HCT116 (cell line): ENCODE results near the gene GMDS. TPM values are rescaled to one million over a fixed set of nuclear protein-coding genes. Genes with fewer than 3 reads are reported as not detected.

Experiments used
- ATAC-seq: fragments of 200-7000 bp; cut with Tn5 transposase; 2 replicates; pipeline ENCODE4 v1.9.1; 2020; ENCODE audit warnings: mild to moderate bottlenecking, moderate library complexity
- BruUV-seq: library from RNA; stranded (reverse); fragments of 400-500 nt; replicated peaks from 2 replicates; lab custom pipeline; 2021; lab: Mats Ljungman, UMichigan
- CTCF ChIA-PET: fragments of 300-600 bp; sonication (Branson Sonifier 250); formaldehyde crosslinking; loops from one replicate; lab custom pipeline; 2021; ENCODE audit warnings: antibody characterized with exemption; lab: Charles Lee
- POLR2A ChIA-PET: fragments of 300-600, 350-600 bp; sonication (Branson Sonifier 250); formaldehyde crosslinking; loops from one replicate; lab custom pipeline; 2021; ENCODE audit warnings: antibody characterized with exemption; lab: Charles Lee
- RAD21 ChIA-PET, 2 experiments: fragments of 300-600 bp; sonication (Branson Sonifier 250); formaldehyde crosslinking; loops; one replicate each; lab custom pipeline; 2023; ENCODE audit warnings: low total read pairs in 2 of 2; ENCODE audit not compliant: uncharacterized antibody in 2 of 2, unreplicated experiment in 2 of 2, low non-redundant PET in 1 of 2; lab: Charles Lee
- DNase-seq: peaks from one replicate; pipeline ENCODE4 v3.0.0-alpha.2; 2010; ENCODE audit warnings: low read depth, low spot score
- H2AFZ ChIP-seq: fragments of 200-600 bp; shearing (Covaris generic), sonication (generic); 2 replicates; pipeline ENCODE4 v1.6.1; 2017; ENCODE audit warnings: low read depth, mixed run types, mixed read lengths, antibody characterized with exemption, low read length; ENCODE audit not compliant: poor library complexity, severe bottlenecking
- H3K27ac ChIP-seq: 2 replicates; pipeline ENCODE4 v1.5.1; 2012; ENCODE audit warnings: low read depth, low read length
- H3K27me3 ChIP-seq: fragments of 200-600 bp; sonication (generic); 2 replicates; pipeline ENCODE4 v1.6.1; 2016; ENCODE audit warnings: mixed run types, low read length, mixed read lengths; ENCODE audit not compliant: insufficient read depth
- H3K36me3 ChIP-seq, 2 experiments: fragments of 200-500 bp in 1 of 2; fragments of 200-600 bp in 1 of 2; sonication (Bioruptor generic) in 1 of 2; sonication (generic) in 1 of 2; 2 replicates each; pipeline versions ENCODE4 v1.5.1 to v1.6.1; 2014 to 2016; ENCODE audit warnings: low read length in 2 of 2, inconsistent platforms in 1 of 2, mixed read lengths in 1 of 2, mixed run types in 1 of 2; ENCODE audit not compliant: insufficient read depth in 2 of 2, control insufficient read depth in 1 of 2
- H3K4me1 ChIP-seq, 2 experiments: fragments of 200-600 bp in 1 of 2; sonication (generic) in 1 of 2; 2 replicates each; pipeline versions ENCODE4 v1.5.1 to v1.6.1; 2012 to 2017; ENCODE audit warnings: low read length in 2 of 2, inconsistent platforms in 1 of 2, mild to moderate bottlenecking in 1 of 2, mixed read lengths in 1 of 2, mixed run types in 1 of 2, moderate library complexity in 1 of 2; ENCODE audit not compliant: insufficient read depth in 2 of 2, control insufficient read depth in 1 of 2
- H3K4me2 ChIP-seq: fragments of 200-600 bp; sonication (generic); 2 replicates; pipeline ENCODE4 v1.6.1; 2017; ENCODE audit warnings: mixed run types, low read length, mixed read lengths
- H3K4me3 ChIP-seq, 2 experiments: fragments of 200-600 bp in 1 of 2; sonication (generic) in 1 of 2; replicated peaks in 1 of 2; 2 replicates each; pipeline ENCODE4 v1.5.1; 2011 to 2016; ENCODE audit warnings: low read length in 2 of 2, control low read depth in 1 of 2, low read depth in 1 of 2, mild to moderate bottlenecking in 1 of 2, mixed read lengths in 1 of 2, mixed run types in 1 of 2
- H3K79me2 ChIP-seq: fragments of 200-600 bp; sonication (generic); 2 replicates; pipeline ENCODE4 v1.6.1; 2017; ENCODE audit warnings: mild to moderate bottlenecking, mixed run types, low read length, moderate library complexity, mixed read lengths; ENCODE audit not compliant: insufficient read depth
- H3K9ac ChIP-seq: fragments of 200-600 bp; sonication (generic); 2 replicates; pipeline ENCODE4 v1.6.1; 2016; ENCODE audit warnings: low read length, mixed read lengths
- H3K9me2 ChIP-seq: fragments of 200-600 bp; sonication (generic), shearing (Covaris generic); 2 replicates; pipeline ENCODE4 v1.6.1; 2017; ENCODE audit warnings: mixed run types, mild to moderate bottlenecking, moderate library complexity; ENCODE audit not compliant: insufficient read depth
- H3K9me3 ChIP-seq, 2 experiments: fragments of 200-500 bp in 1 of 2; fragments of 200-600 bp in 1 of 2; sonication (Bioruptor generic) in 1 of 2; sonication (generic) in 1 of 2; 2 replicates each; pipeline ENCODE4 v1.6.1; 2014 to 2017; ENCODE audit warnings: low read length in 2 of 2, mixed read lengths in 2 of 2, inconsistent platforms in 1 of 2, low read depth in 1 of 2, mild to moderate bottlenecking in 1 of 2, mixed run types in 1 of 2, moderate library complexity in 1 of 2; ENCODE audit not compliant: control insufficient read depth in 1 of 2, insufficient read depth in 1 of 2
- H4K20me1 ChIP-seq: fragments of 200-600 bp; sonication (generic), shearing (Covaris generic); 2 replicates; pipeline ENCODE4 v1.6.1; 2017; ENCODE audit warnings: mixed run types, mild to moderate bottlenecking, moderate library complexity; ENCODE audit not compliant: insufficient read depth
- CBX3 ChIP-seq: IDR thresholded peaks from 2 replicates; pipeline ENCODE4 v1.6.1; 2012; ENCODE audit warnings: low read depth
- EGR1 ChIP-seq: IDR thresholded peaks from 2 replicates; pipeline ENCODE4 v1.6.1; 2012; ENCODE audit warnings: low read depth
- ELF1 ChIP-seq: IDR thresholded peaks from 2 replicates; pipeline ENCODE4 v1.6.1; 2012; ENCODE audit warnings: low read depth, borderline replicate concordance
- FOSL1 ChIP-seq: IDR thresholded peaks from 2 replicates; pipeline ENCODE4 v1.6.1; 2012; ENCODE audit warnings: low read depth
- JUND ChIP-seq: IDR thresholded peaks from 2 replicates; pipeline ENCODE4 v1.6.1; 2012
- RAD21 ChIP-seq: IDR thresholded peaks from 2 replicates; pipeline ENCODE4 v1.6.1; 2012; ENCODE audit warnings: low read depth, mild to moderate bottlenecking
- TCF7L2 ChIP-seq: IDR thresholded peaks from 2 replicates; pipeline ENCODE4 v1.7.0; 2011; ENCODE audit warnings: borderline replicate concordance, inconsistent platforms; ENCODE audit not compliant: insufficient read depth, insufficient read length; ENCODE audit errors: extremely low read depth
- intact Hi-C: fragments of 100-400 bp; cut with micrococcal nuclease; formaldehyde crosslinking; loops from 2 replicates; pipeline ENCODE4 v1.10.0; 2022
- total RNA-seq: library from RNA; stranded (reverse); gene quantifications from one replicate; pipeline ENCODE4 v1.2.1, GENCODE V29; 2021; ENCODE audit not compliant: unreplicated experiment
- TF ChIP-seq, protein P1 (sequence below): IDR thresholded peaks from 2 replicates; pipeline ENCODE4 v1.6.1; 2012
- TF ChIP-seq, protein P2 (sequence below), 3 experiments: fragments of 200-600 bp in 1 of 3; sonication (generic) in 1 of 3; IDR thresholded peaks in 2 of 3; conservative IDR thresholded peaks in 1 of 3; 2 replicates each; pipeline ENCODE4 v1.5.1; 2012 to 2017; ENCODE audit warnings: low read depth in 2 of 3, low read length in 2 of 3, antibody characterized with exemption in 1 of 3, borderline replicate concordance in 1 of 3, control low read depth in 1 of 3, mild to moderate bottlenecking in 1 of 3, mixed read lengths in 1 of 3, mixed run types in 1 of 3, moderate library complexity in 1 of 3; ENCODE audit not compliant: insufficient read depth in 1 of 3
- TF ChIP-seq, protein P3 (sequence below): IDR thresholded peaks from 2 replicates; pipeline ENCODE4 v1.6.1; 2012; ENCODE audit warnings: low read depth
- TF ChIP-seq, protein P4 (sequence below): IDR thresholded peaks from 2 replicates; pipeline ENCODE4 v1.6.1; 2012
- TF ChIP-seq, protein P5 (sequence below): IDR thresholded peaks from 2 replicates; pipeline ENCODE4 v1.6.1; 2011; ENCODE audit warnings: mild to moderate bottlenecking, low read length, moderate library complexity; ENCODE audit not compliant: insufficient replicate concordance; ENCODE audit errors: extremely low read depth

Gene GMDS
- total RNA-seq, 1 experiment from 2014 or later: 34.4 TPM

DNA sequence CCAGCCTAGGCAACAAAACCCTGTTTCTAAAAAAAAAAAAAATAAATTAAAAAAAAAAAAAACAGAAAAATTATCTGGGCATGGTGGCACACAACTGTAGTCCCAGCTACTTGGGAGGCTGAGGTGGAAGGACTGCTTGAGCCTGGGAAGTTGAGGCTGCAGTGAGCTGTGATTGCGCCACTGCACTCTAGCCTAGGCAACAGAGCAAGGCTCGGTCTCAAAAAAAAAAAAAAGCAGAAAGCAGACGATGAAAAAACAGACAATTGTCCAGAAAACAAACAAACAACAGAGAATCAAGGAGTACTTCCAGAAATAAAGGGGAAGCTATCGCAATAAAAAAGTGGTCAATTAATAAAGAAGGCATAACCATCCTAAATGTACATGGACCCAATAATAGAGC is 229.4 kb downstream of the GMDS start:
- H4K20me1 ChIP-seq: no peaks in the 10 kb centered on the region
- no peaks in the 10 kb centered on the region for H3K36me3 ChIP-seq
- no peaks in the 10 kb centered on the region for H3K9me2 ChIP-seq
- H3K9ac ChIP-seq: no peak overlapping the region
- DNase-seq: no peak
- intact Hi-C loops: no loop called here
- CTCF ChIA-PET: no interaction called here
- H3K4me1 ChIP-seq: no peaks in the 10 kb centered on the region
- H2AFZ ChIP-seq: no peak overlapping the region
- RAD21 ChIA-PET: no interaction called here
- no peak overlapping the region for H3K27ac ChIP-seq
- no peak overlapping the region for H3K4me2 ChIP-seq
- H3K9me3 ChIP-seq: no peaks in the 10 kb centered on the region
- H3K27me3 ChIP-seq: no peaks in the 10 kb centered on the region
- POLR2A ChIA-PET: no interaction called here
- no peak for ATAC-seq
- H3K79me2 ChIP-seq: no peaks in the 10 kb centered on the region
- no peak for TF ChIP-seq ELF1
- TF ChIP-seq, protein P1, sequence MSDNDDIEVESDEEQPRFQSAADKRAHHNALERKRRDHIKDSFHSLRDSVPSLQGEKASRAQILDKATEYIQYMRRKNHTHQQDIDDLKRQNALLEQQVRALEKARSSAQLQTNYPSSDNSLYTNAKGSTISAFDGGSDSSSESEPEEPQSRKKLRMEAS: no peak
- TF ChIP-seq, protein P2, sequence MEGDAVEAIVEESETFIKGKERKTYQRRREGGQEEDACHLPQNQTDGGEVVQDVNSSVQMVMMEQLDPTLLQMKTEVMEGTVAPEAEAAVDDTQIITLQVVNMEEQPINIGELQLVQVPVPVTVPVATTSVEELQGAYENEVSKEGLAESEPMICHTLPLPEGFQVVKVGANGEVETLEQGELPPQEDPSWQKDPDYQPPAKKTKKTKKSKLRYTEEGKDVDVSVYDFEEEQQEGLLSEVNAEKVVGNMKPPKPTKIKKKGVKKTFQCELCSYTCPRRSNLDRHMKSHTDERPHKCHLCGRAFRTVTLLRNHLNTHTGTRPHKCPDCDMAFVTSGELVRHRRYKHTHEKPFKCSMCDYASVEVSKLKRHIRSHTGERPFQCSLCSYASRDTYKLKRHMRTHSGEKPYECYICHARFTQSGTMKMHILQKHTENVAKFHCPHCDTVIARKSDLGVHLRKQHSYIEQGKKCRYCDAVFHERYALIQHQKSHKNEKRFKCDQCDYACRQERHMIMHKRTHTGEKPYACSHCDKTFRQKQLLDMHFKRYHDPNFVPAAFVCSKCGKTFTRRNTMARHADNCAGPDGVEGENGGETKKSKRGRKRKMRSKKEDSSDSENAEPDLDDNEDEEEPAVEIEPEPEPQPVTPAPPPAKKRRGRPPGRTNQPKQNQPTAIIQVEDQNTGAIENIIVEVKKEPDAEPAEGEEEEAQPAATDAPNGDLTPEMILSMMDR (IDR thresholded peaks at IDR 0.05 in 2 of 3, conservative IDR thresholded peaks at IDR 0.05 in 1 of 3; ENCODE audit: borderline replicate concordance in 1 of 3, insufficient read depth in 1 of 3, low read depth in 2 of 3, low read length in 2 of 3): no peak
- TF ChIP-seq, protein P3, sequence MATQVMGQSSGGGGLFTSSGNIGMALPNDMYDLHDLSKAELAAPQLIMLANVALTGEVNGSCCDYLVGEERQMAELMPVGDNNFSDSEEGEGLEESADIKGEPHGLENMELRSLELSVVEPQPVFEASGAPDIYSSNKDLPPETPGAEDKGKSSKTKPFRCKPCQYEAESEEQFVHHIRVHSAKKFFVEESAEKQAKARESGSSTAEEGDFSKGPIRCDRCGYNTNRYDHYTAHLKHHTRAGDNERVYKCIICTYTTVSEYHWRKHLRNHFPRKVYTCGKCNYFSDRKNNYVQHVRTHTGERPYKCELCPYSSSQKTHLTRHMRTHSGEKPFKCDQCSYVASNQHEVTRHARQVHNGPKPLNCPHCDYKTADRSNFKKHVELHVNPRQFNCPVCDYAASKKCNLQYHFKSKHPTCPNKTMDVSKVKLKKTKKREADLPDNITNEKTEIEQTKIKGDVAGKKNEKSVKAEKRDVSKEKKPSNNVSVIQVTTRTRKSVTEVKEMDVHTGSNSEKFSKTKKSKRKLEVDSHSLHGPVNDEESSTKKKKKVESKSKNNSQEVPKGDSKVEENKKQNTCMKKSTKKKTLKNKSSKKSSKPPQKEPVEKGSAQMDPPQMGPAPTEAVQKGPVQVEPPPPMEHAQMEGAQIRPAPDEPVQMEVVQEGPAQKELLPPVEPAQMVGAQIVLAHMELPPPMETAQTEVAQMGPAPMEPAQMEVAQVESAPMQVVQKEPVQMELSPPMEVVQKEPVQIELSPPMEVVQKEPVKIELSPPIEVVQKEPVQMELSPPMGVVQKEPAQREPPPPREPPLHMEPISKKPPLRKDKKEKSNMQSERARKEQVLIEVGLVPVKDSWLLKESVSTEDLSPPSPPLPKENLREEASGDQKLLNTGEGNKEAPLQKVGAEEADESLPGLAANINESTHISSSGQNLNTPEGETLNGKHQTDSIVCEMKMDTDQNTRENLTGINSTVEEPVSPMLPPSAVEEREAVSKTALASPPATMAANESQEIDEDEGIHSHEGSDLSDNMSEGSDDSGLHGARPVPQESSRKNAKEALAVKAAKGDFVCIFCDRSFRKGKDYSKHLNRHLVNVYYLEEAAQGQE: no peak
- no peak for TF ChIP-seq CBX3
- no peak for TF ChIP-seq JUND
- TF ChIP-seq, protein P4, sequence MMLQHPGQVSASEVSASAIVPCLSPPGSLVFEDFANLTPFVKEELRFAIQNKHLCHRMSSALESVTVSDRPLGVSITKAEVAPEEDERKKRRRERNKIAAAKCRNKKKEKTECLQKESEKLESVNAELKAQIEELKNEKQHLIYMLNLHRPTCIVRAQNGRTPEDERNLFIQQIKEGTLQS: no peak
- TF ChIP-seq, protein P5, sequence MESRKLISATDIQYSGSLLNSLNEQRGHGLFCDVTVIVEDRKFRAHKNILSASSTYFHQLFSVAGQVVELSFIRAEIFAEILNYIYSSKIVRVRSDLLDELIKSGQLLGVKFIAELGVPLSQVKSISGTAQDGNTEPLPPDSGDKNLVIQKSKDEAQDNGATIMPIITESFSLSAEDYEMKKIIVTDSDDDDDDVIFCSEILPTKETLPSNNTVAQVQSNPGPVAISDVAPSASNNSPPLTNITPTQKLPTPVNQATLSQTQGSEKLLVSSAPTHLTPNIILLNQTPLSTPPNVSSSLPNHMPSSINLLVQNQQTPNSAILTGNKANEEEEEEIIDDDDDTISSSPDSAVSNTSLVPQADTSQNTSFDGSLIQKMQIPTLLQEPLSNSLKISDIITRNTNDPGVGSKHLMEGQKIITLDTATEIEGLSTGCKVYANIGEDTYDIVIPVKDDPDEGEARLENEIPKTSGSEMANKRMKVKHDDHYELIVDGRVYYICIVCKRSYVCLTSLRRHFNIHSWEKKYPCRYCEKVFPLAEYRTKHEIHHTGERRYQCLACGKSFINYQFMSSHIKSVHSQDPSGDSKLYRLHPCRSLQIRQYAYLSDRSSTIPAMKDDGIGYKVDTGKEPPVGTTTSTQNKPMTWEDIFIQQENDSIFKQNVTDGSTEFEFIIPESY: no peak
- TF ChIP-seq FOSL1: no peak
- no peak for TF ChIP-seq TCF7L2
- TF ChIP-seq RAD21: no peak
- TF ChIP-seq EGR1: no peak
- TF ChIP-seq, all 23 proteins: peak for 0
- H3K4me3 ChIP-seq: no peak overlapping the region
- no TSS peak for BruUV-seq
